ENCODE data around the gene MYO1G. TPM values are rescaled to one million over a fixed set of nuclear protein-coding genes. Genes with fewer than 3 reads are reported as not detected.
A peak's percentile ranks its signal among the peaks of the same experiment; 100 is the strongest.

The MYO1G gene
- total and polyA plus RNA-seq, 9 of the 15 experiments (the other 6 are each of a cell fraction or from before 2014, with no cell fraction given) = 0.03 to 0.62 (median 0.13) TPM; not detected in 1

GRCh38 chr7:45001138-45001694 is 22.4 kb upstream of the MYO1G start (continued):
- TF ChIP-seq CHD7 (IDR thresholded peaks at IDR 0.05; ENCODE audit: low read depth, low read length) = no peak
- TF ChIP-seq POLR2AphosphoS2 (IDR thresholded peaks at IDR 0.05; ENCODE audit: low read length) = no peak
- no peak for TF ChIP-seq RBM39 (optimal IDR thresholded peaks at IDR 0.05; ENCODE audit: low read depth, low read length)
- TF ChIP-seq ZBED1 (IDR thresholded peaks at IDR 0.05) = no peak
- no peak for TF ChIP-seq PHF21A (IDR thresholded peaks at IDR 0.05; ENCODE audit: borderline replicate concordance, low read depth)
- no peak for TF ChIP-seq ZFPM2 (CRISPR knock-in tag; IDR thresholded peaks at IDR 0.05)
- peak; percentile 70; the same call in 1 of the 2 replicates for TF ChIP-seq HMBOX1 (IDR thresholded peaks at IDR 0.05)
- no peak for TF ChIP-seq ZNF785 (CRISPR knock-in tag; IDR thresholded peaks at IDR 0.05)
- peak; percentile 64 for TF ChIP-seq POLR2AphosphoS5 (IDR thresholded peaks at IDR 0.05; ENCODE audit: control insufficient read depth, insufficient read depth, low read depth, low read length)
- no peak; the same call in 1 of the 2 replicates for TF ChIP-seq ESRRA (IDR thresholded peaks at IDR 0.05; ENCODE audit: borderline replicate concordance, low read depth)
- TF ChIP-seq SUPT5H (IDR thresholded peaks at IDR 0.05) = peak; percentile 46; the same call in 1 of the 2 replicates
- no peak for TF ChIP-seq PYGO2 (tag; IDR thresholded peaks at IDR 0.05)
- no peak for TF ChIP-seq POLR3A (IDR thresholded peaks at IDR 0.05; ENCODE audit: borderline replicate concordance, extremely low read depth, insufficient read depth, insufficient read length)
- TF ChIP-seq ZNF239 (CRISPR knock-in tag; IDR thresholded peaks at IDR 0.05) = no peak
- no peak for TF ChIP-seq ZNF41 (CRISPR knock-in tag; conservative IDR thresholded peaks at IDR 0.05)
- TF ChIP-seq ZNF77 (CRISPR knock-in tag; IDR thresholded peaks at IDR 0.05) = no peak
- no peak for TF ChIP-seq CCAR2 (IDR thresholded peaks at IDR 0.05; ENCODE audit: low read depth, low read length)
- no peak for TF ChIP-seq ATF1 (CRISPR knock-in tag; IDR thresholded peaks at IDR 0.05)
- peak; percentile 24; the same call in 1 of the 2 replicates for TF ChIP-seq ATF1 (tag; IDR thresholded peaks at IDR 0.05)
- TF ChIP-seq SREBF1 (IDR thresholded peaks at IDR 0.05; ENCODE audit: borderline replicate concordance, low read depth, low read length) = no peak
